MM.1S (cell line): ENCODE data around the gene ANXA2R.

Experiments
- EZH2 ChIP-seq: fragments of 300-600 bp; sonication (generic); optimal IDR thresholded peaks from 2 replicates; pipeline ENCODE3; 2017; ENCODE audit warnings: low read depth, mild to moderate bottlenecking, antibody characterized with exemption, low read length, mixed read lengths
- EZH2phosphoT487 ChIP-seq: fragments of 300-600 bp; sonication (generic); IDR thresholded peaks from 2 replicates; pipeline ENCODE4 v1.6.1; 2018; ENCODE audit warnings: antibody characterized with exemption, low read length
- TF ChIP-seq, protein P1 (sequence below): fragments of 300-600 bp; sonication (generic); IDR thresholded peaks from 2 replicates; pipeline ENCODE4 v1.5.1; 2016; ENCODE audit warnings: antibody characterized with exemption, low read length, mixed read lengths

DNA sequence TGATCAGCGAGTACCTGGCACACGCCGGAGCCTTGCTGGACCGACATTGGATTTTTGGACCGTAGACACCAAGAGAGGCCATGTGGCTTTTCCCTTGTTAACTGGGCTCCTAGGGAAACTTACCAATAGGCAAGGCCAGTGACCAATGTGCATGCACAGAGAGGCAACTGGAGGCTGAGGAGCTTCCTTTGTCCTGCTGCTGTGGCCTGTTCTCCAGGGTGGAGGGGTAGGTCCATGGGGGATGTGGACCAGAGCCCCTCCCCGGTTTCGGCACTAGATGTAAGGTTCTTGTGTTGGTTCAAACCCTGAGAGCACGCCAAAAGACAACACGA is 34.8 kb upstream of the ANXA2R start:
- TF ChIP-seq, protein P1, sequence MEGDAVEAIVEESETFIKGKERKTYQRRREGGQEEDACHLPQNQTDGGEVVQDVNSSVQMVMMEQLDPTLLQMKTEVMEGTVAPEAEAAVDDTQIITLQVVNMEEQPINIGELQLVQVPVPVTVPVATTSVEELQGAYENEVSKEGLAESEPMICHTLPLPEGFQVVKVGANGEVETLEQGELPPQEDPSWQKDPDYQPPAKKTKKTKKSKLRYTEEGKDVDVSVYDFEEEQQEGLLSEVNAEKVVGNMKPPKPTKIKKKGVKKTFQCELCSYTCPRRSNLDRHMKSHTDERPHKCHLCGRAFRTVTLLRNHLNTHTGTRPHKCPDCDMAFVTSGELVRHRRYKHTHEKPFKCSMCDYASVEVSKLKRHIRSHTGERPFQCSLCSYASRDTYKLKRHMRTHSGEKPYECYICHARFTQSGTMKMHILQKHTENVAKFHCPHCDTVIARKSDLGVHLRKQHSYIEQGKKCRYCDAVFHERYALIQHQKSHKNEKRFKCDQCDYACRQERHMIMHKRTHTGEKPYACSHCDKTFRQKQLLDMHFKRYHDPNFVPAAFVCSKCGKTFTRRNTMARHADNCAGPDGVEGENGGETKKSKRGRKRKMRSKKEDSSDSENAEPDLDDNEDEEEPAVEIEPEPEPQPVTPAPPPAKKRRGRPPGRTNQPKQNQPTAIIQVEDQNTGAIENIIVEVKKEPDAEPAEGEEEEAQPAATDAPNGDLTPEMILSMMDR = no peak
- TF ChIP-seq EZH2phosphoT487 (no peak), EZH2 (no peak)
